ENCODE data around the gene ALS2.
"Not testable (repeated sequence)": the region's sequence is repeated elsewhere in the genome, so short reads cannot be mapped to it uniquely, and the experiment has no call there.

The ALS2 gene

DNA sequence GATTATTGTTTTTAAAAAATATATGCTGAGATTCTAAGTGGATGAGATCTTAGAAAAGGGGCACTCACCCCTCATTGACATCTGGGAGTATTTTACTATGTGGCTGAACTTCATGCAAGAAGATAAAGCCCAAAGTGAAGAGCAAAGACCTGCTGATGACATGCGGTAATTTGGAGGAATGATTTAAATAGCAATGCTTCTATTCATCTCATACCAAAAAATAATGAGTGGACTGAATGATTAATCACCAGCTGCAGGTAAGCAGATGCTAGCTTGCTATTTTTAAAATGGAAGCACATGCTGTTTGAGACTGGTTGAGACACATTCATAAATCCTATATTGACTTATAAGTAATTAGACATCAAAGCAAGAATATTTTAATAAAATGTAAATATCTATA lies 12.9 kb upstream of the ALS2 start:
- no peak for DNase-seq

DNA sequence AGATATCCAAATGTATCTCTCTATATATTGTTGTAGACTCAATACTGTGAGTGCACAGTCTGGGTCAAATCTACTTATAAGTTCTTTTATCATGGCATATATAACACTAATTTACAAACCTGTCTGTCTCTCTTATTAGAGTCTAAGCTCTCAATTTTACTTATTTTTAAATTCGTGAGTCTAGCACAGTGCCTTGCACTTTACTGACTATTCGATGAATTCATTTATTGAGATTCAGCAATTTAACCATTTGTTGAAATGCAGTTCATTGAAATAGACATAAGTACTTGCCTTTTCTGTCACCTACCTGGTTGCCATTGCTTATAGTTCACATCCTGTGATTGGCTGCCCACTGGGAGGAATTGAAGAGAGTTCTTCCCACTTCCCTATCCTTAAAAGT lies 10.3 kb upstream of the ALS2 start:
- no peak for DNase-seq

DNA sequence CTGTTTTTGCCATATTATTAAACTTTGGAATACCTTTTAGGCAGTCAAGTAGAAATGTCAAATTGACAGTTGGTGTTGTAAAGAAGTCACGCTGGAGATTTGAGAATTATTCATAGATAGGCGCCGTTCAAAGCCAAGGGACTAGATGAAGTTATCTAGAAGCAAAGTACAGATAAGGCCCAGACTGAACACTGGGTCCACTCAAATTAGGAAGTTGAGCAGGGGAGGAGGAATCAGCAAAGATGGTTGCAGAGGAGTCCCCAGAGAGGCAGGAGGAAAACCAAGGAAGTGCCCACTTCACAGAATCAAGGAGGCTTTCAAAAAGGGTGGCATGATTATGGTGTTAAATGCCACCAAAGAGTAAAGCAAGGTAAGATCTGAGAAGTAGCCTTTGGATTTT lies 9.6 kb upstream of the ALS2 start:
- DNase-seq, result no peak

DNA sequence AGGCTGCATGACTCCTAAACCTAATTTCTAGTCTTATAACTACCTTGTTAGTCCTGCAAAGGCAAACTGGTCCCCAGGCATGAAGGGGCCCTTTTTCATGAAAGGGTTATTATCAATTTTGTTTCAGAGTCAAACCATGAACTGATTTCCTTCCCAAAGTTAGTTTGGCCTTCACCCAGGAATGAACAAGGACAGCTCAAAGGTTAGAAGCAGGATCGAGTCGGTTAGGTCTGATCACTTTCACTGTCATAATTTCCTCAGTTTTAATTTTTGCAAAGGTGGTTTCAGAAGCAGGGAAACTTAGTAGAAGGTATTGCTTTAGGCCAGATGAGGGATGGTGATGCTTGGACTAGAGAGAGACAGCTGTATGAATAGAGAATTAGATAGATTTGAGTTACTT lies 8.7 kb upstream of the ALS2 start:
- DNase-seq, result no peak

DNA sequence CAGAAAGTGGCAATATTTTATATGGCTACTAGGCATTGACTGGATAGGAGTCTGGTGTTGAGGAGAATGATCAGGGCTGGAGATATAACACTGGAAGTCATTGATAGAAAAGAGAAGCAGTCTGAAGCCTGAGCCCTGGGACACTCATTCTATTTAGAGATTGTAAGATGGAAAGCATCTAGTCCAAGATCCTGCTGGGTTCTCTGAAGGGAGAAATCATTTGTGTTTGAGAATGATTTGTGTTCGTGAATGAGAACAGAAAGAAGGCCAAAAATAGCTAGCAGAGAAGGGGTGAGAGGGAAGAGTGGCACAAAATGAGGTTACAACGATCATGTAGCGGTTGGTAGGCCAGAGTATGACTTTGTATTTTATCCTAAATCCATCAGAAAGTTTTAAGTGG lies 7.6 kb upstream of the ALS2 start:
- DNase-seq, result no peak

DNA sequence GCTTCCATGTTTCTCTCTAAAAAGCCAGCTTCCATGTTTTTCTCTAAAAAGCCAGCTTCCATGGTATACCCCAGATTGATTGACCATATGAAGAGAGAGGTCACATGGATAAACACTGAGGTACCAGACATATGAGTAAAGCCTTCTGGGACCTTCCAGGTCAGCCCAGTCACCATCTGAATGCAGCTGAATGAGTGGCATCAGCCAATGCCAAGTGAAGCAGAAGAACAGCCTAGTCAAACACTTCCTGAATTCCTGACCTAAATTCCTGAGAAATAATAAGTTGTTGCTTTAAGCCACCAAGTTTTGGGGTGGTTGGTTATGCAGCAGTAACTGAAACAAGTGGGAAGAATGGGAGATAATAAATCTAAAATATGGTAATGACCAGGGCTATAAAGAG lies 5.7 kb upstream of the ALS2 start:
- no peak for DNase-seq

DNA sequence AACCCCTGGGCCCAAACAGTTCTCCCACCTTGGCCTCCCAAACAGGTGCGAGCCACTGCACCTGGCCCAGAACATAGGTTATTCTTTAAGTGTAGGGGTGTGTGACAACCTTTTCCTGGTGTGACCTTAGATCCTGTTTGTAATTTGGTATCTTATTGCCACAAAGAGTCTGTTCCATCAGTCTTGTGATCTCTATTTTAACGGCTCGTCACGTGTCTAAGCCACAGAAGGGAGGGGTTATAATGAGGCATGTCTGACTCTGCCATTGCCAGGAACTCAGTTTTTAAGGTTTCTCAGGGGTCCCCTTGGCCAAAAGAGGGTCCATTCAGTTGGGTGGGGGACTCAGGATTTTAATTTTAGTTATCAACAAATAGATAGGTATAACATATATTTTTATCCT lies 4.4 kb upstream of the ALS2 start:
- peak; percentile 12 to 40 for DNase-seq

DNA sequence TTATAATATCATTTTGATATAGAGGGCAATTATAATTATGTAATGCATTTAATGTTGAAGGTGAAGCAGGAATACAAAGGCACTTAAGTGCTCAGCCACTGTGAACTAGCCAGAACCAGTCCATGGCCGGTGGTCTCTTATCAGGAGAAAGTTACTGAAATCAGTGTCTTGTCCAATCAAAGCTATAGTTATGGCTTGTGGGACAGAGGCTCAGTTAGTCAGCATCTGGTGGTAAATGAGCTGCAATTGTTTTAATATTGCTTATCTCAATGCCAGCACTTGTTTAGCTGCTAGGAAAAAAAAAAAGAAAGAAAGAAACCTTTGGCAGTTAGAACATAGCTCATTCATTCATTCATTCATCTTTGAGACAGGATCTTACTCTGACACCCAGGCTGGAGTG lies 3.8 kb upstream of the ALS2 start:
- DNase-seq, result no peak

DNA sequence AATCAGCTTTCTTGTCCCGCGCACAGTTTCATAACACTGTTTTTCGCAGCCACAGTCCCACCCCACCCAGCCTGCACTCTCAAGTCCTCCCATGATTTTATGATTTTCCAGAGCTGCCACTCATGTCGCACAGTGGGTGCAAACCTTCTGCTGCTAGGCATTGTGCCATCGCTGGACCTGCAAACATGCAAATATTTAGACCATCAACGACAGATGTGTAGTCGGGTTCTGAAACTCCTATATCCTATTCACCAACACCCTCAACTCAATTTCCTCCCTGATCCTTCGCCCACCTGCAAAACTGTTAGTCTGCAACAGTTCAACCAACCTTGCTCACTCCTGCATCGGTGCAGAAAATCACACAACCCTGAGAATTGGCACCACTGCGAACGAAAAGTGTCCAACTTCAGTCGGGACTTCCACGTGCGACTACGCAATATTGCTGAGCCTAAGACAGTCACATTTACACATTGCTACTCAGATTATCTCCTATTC lies 871 bp upstream of the ALS2 start:
- no peak for DNase-seq

DNA sequence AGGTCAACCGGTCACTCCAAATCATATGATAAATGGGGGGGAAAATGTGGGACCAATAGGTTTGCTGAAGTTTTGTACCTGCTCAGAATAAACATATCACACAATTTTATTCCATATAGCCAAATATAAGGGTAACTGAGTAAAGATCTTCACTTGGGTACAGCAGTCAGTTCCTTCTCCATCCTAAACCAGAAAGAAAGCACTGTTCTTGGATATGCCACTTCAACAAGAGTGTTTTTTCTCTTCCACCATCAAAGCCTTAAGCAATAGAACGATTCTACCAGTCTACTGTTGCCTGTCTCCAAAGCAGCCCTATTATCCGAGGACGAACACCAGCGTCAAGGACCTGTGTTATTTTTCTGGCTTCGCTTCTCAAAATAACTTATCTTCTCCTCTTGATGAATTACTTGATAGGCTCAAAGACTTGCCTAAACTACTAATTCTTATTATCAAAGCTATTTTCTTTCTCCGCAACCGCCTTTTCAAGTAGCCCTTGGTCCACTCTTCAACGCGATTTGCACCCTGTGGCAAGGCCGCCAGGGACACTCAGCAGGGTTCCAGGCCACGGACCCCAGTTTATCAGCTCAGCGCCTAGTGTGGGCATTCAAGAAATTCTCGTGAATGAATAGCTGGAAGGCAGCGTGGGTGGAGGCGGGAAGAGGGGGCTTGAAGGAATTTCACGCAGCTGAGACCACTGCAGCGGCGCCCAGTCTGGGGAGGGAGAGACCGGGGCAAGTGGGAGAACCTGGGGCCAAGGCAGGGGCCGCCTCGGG lies 646 bp downstream of the ALS2 start:
- no peak for DNase-seq

DNA sequence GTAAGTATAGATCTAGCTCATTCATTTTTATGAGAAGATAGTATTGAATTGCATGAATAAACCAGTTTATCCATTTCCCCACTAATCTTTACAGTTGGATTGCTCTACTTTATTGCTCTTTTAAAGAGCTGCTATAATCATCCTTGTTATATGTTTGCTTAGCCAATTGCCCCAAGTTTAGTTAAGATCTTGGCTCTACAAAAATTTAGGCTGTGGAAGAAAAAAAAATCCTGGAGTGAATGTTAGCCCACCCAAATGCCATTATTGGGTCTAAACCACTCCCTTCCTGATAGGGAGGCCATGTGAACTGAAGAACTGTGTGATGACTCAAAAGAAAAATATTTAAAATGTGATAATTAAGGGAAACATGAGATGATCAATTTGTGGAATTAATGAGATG lies 2.9 kb downstream of the ALS2 start:
- DNase-seq, result no peak

DNA sequence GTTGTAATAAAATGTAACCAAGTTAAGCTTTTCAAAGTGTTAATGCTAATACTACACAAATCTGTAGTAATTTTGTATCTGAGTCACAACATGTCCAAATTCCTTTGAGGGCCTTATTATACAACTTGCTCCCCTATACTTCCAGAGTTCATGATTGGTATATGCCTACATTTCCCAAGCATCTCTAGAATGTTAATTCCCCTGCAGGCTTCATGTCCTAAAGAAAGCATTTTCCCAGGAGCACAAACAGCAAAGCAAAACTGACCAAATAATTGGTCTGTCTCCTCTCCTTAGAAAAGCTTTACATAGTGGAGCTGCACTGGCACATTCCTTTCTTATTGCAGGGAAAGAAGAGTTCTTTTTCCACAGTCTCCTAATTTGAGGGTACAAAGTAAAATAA lies 3.7 kb downstream of the ALS2 start:
- no peak for DNase-seq

DNA sequence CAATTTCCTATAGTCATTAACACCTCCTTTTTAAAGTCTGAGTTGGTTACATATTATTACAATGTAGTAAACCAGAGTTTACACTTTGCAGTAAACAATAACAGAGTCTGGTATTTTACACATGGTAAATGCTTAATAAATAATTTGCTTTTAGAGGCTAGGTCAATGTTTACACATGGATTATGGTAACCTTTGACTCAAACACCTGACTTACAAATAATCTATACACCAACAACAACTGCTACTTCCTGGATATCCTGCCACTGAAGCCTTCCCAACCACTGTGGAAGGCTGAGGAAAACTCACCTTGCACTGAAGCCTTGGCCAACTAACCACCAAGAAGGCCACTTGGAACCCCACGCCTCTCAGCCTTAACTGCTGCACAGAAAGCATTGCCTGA lies 5.4 kb downstream of the ALS2 start:
- no peak for DNase-seq

DNA sequence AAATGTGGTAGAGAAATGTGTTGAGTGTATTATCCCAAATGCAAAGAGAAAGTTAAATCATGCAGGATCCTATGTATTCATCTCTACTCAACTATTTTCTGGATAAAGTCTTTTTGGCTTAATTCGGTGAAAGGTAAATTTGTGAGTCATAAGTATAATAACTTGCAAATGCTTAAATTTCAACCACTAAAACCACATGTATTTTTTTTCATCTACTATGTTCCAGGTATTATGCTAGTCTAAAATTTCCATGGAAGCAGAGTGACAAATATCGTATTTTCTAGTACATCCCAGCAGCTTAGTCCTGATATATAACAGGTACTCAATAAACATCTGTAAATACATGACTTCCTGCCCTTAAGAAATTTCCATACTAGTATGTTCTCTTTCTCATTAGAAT lies 6.2 kb downstream of the ALS2 start:
- DNase-seq, result no peak

DNA sequence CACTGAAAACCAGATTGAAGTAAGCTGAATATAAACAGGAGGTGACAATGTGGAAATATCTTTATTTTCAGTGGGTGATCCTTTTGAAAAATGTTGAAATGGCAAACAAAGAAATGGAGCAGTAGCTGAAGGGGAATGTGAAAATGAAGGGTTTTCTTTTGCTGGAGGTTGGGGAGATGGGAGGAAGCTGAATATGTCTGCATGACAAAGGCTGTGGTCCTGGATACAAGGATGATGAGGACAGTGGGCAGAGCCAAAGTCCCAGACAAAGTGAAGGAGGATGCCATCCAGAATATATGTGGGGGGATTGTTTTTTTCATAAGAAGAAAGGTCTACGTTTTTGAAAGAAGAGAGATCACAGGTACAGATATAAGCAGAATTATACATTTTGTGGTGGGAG lies 6.7 kb downstream of the ALS2 start:
- no peak for DNase-seq

DNA sequence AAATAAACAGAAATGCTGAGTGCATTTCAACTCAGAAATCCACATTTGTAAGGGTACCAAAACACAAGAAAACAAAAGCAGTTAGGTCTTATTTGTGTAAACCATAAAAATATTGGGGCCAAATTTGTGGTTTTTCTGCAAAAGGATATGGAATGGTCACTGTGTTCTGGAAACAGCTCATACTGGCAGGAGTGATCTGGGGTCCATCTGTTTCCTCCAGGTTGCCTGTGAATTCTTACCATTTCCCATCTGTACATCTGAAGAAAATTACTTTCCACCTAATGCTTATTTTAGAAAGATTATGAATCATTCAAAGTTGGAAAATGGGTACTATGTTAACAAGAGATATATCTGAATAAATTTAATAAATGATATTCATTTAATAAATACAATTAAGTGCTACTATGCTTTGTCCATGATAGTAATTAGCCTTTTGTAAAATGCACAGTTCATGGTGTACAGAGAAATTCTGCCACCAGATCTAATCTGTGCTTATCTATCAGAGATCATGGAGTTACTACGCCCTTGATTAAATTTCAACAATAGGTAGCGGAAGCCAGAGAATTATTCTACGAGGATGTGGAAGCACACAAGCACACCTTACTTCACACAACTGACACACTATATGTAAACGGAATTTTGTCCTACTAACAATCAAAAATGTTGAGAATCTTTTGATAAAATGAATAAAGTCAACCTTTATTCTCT lies 10.9 kb downstream of the ALS2 start:
- DNase-seq, result no peak

DNA sequence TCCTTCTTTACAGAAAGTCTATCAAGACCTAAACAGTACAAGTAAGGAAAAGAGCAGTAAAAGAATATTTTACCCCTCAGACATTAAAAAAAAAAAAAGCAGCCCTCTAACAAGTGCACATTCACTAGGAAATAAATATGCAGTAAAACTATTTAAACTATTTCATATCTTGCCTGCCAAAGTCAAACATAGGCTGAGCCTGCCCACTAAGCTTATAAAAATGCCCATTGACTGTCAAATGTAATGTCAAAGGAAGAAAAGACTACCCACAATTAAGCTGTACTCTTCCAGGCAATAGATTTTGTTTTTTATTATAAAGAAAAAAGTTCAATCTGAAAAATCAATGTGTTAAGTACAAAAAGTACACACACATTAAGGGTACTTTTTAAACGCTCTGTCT lies 11.8 kb downstream of the ALS2 start:
- DNase-seq, result no peak

DNA sequence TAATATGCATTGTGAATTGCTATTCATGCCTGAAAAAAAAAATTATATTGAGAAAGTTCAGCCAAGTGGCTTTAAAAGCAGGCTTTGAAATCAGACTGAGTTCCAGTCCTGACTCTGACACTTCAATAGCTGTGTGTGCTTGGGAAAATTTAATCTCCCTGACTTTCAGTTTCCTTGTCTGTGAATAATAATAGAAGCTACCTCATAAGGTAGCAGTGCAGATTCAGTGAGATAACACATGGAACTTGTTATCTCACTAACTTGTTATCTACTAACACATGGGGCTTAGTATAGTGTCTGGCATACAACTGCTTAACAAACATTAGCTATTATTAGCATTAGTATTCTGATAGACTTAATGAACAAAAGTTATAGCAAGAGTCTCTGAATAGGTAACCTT lies 14.9 kb downstream of the ALS2 start:
- no peak for DNase-seq

DNA sequence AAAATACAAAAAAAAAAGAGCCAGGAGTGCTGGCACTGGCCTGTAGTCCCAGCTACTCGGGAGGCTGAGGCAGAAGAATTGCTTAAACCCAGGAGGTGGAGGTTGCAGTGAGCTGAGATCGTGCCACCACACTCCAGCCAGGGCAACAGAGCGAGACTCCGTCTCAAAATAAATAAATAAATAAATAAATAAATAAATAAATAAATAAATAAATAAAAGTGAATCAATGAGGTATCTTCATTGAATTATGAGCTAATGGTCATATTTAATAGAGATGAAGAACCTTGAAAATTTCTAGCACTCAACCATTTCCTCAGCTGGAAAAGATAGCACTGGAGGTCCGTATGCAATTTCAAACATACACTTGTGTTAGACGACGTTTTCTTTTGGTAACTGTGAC lies 16.3 kb downstream of the ALS2 start:
- not testable (repeated sequence) for DNase-seq

DNA sequence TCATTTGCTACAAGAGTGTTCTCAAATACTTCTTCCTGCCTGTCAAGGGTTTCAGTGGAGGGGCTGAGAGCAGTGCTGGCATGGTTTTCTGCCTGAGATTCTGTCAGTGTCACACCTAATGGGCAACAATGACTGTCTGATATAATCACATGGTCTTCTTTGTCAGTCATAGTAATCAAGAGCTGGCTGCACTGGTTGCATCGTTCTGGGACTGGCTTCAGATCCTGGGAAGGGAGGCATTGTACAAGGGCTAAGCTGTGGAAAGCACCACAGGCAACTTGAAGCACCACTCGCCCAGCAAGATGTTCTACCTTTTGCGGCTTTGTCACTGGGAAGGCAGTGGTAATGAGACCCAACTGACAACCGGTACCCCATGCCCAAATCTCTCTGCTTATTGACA lies 19.6 kb downstream of the ALS2 start:
- DNase-seq, result no peak

DNA sequence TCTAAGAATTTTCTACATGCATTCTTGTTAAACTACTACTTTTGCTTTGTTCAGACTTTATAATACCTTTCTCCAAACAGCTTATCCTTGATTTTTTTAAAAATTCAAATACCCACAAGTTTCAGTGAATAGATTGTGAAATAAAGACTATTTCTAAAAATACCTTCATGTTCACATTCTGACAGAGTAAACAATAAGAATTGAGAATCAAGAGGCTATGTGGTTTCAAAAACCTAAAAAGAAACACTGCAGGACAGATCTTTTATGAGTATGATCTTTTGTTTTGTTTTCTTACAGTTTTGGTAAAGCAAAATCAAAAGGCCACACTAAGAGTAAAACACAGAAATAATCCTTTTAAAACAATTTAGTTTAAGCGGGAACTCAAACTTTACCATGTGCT lies 21.2 kb downstream of the ALS2 start:
- no peak for DNase-seq

DNA sequence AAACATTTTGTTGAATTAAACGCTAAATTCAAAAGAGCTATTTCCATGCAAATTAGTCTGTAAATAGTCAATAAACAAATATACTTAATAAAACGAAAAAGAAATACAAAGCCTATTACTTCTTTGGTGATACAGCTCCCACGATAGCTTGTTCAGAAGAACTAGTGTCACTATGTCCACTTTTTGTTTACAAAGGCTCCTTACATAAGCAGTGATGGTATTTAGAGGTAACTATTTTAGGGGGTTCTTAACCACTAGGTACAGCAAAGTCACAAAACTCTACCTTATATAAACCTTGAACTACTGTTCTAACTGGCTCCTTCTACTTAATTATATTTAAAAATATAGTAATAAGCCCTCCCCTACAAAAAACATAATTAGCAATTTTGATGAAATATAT lies 21.9 kb downstream of the ALS2 start:
- DNase-seq, result no peak

DNA sequence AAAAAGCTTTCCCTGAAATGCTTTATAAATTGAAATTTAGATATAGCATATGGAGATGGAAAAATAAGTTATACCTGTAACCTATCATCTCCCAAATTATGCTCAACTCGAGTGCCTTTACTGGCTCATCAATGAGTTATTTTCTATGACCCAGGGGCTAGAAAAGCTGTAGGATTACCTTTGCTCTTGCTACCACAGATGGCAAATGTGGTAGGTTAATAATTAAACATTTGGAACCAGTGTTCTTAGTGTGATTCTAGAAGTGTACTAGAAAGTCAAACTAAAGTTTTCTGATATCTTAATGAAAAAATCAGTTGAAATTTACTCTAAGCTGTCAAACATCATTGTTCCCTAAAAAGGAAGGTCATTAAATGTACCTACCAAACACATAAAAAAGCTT lies 22.5 kb downstream of the ALS2 start:
- no peak for DNase-seq

DNA sequence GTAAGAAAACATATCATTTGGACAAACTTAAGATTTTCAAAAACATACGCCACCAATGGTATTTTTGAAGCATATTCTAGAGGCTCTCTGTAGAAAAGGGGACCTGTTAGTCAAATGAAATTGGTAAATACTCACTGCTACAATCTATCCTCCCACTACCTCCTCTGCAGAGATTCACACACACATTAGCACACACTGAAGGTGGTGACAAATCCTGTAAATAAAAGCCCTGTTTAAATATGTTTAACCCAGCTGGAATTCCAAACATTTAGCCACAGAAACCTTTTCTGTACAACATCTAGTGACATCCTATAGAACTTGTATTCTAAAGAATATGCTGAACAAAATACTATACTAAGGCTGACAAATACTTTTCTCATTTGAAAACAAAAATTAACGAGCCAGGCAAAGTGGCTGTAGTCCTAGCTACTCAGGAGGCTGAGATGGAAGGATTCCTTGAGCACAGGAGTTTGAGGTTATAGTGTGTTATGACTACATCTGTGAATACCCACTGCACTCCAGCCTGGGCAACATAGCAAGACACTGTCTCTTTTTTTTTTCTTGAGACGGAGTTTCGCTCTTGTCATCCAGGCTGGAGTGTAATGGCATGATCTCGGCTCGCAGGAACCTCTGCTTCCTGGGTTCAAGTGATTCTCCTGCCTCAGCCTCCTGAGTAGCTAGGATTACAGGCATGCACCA lies 25.9 kb downstream of the ALS2 start:
- DNase-seq, result no peak
